Endothelial cell of umbilical vein (primary cell): ENCODE results near the gene ASB6.

Experiments
- EZH2 ChIP-seq: IDR thresholded peaks from 2 replicates; pipeline ENCODE4 v1.6.1; 2012; ENCODE audit warnings: borderline replicate concordance, low read depth, mild to moderate bottlenecking, moderate library complexity, low read length, inconsistent platforms; ENCODE audit not compliant: severe bottlenecking
- POLR2A ChIP-seq: IDR thresholded peaks from 2 replicates; pipeline ENCODE4 v1.6.1; 2012; ENCODE audit warnings: low read depth, mild to moderate bottlenecking, control low read depth, low read length
- TF ChIP-seq, protein P1 (sequence below), 2 donors: IDR thresholded peaks; 1 replicate in 1 of 2; 2 replicates in 1 of 2; pipeline ENCODE4 v1.5.1; 2011; ENCODE audit warnings: low read length in 2 of 2, mild to moderate bottlenecking in 2 of 2, moderate library complexity in 2 of 2, control low read depth in 1 of 2, inconsistent platforms in 1 of 2, low read depth in 1 of 2; ENCODE audit not compliant: insufficient read depth in 1 of 2; ENCODE audit errors: extremely low read depth in 1 of 2

DNA sequence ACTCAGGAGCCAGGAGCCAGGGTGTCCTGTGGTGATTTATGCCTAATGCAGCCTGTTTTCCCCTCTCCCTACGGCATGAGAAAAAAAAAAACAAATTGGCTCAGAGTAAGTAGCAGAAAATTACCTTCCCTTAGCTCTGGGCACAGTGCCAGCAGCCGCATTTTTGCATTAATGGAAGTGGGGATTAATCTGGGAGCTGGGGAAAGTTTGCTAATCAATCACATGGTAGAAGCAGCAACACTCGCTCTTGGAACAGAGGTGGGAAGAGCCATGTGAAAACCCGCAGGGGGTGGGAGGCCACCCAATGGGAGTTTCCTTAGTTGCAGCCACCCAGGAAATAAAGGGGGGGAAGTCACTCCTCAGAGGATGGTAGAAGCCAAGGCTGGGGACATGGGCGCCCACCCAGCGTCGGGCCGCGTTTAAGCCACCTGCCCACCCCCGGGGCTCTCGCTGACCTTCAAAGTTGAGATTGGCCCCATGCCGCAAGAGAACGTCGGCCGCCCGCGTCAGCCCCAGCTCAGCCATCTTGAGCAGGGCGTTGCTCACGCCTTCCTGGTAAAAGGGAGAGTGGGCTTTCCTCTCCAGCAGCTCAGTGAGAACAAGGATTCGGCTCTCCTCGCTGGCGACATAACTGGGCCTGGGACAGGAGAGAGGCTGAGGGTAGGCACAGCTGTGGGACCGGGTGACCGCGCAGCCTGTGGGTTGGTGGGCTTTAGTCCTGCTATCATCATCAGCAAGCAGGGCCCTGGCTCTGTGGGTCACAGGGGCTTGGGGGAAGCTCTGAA, 1.7 kb downstream of the ASB6 start:
- TF ChIP-seq EZH2 (no peak), POLR2A (no peak)
- TF ChIP-seq, protein P1, sequence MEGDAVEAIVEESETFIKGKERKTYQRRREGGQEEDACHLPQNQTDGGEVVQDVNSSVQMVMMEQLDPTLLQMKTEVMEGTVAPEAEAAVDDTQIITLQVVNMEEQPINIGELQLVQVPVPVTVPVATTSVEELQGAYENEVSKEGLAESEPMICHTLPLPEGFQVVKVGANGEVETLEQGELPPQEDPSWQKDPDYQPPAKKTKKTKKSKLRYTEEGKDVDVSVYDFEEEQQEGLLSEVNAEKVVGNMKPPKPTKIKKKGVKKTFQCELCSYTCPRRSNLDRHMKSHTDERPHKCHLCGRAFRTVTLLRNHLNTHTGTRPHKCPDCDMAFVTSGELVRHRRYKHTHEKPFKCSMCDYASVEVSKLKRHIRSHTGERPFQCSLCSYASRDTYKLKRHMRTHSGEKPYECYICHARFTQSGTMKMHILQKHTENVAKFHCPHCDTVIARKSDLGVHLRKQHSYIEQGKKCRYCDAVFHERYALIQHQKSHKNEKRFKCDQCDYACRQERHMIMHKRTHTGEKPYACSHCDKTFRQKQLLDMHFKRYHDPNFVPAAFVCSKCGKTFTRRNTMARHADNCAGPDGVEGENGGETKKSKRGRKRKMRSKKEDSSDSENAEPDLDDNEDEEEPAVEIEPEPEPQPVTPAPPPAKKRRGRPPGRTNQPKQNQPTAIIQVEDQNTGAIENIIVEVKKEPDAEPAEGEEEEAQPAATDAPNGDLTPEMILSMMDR (IDR thresholded peaks at IDR 0.05; ENCODE audit: extremely low read depth in 1 of 2, insufficient read depth in 1 of 2, low read depth in 1 of 2, low read length in 2 of 2), result no peak
